Body of pancreas (tissue), 4 donors: ENCODE measurements around the gene SREBF1.

Experiments
- POLR2A ChIP-seq, 3 donors: fragments of 450-650 bp; IDR thresholded peaks; one replicate each; pipeline ENCODE4 v1.6.1; 2016; ENCODE audit warnings: antibody characterized with exemption in 3 of 3, mild to moderate bottlenecking in 2 of 3
- TF ChIP-seq, protein P1 (sequence below), 7 experiments: fragments of 450-650 bp in 4 of 7; fragments of 200-600 bp in 3 of 7; sonication (generic) in 3 of 7; IDR thresholded peaks; one replicate each; pipeline ENCODE4 v1.5.1; 2016 to 2019; ENCODE audit warnings: antibody characterized with exemption in 7 of 7

DNA sequence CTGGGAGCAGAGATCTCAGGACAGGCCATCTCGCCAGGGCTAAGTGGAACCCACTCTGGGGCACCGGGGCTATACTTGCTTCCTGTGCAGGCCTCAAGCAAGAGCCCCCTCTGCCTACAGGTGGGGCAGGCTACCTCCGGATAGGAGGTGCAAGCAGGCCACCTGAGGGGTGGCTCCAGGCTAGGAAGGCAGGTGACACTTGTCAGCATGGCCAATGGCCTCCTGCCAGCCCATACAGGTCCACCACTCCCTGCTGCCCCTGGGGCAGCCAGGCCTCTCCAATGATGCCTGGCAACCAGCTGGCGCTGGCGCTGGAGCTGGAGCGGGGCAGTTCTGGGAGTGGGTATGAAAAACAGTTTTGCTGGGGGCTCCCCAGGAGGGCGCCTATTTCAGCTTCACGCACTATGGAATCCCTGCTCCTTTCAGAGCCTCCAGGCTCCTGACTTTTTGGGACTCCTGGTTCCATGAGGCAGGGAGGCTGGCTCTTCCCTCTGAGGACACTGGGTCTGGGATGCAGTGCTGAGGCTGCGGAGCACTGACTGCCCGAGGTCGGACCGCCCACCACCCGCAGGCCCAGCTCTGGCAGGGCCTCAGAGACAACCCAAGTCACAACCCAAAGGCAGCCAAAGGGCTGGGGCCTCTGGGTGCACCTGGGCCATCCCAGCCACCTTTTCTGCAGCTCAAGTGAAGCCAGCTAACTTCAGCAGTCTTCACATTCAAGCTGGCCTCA is 8.4 kb upstream of the SREBF1 start:
- TF ChIP-seq, protein P1, sequence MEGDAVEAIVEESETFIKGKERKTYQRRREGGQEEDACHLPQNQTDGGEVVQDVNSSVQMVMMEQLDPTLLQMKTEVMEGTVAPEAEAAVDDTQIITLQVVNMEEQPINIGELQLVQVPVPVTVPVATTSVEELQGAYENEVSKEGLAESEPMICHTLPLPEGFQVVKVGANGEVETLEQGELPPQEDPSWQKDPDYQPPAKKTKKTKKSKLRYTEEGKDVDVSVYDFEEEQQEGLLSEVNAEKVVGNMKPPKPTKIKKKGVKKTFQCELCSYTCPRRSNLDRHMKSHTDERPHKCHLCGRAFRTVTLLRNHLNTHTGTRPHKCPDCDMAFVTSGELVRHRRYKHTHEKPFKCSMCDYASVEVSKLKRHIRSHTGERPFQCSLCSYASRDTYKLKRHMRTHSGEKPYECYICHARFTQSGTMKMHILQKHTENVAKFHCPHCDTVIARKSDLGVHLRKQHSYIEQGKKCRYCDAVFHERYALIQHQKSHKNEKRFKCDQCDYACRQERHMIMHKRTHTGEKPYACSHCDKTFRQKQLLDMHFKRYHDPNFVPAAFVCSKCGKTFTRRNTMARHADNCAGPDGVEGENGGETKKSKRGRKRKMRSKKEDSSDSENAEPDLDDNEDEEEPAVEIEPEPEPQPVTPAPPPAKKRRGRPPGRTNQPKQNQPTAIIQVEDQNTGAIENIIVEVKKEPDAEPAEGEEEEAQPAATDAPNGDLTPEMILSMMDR (IDR thresholded peaks at IDR 0.05): no peak
- no peak for TF ChIP-seq POLR2A (IDR thresholded peaks at IDR 0.05)
